K562 (cell line): ENCODE results near the gene KCP. TPM values are rescaled to one million over a fixed set of nuclear protein-coding genes. Genes with fewer than 3 reads are reported as not detected.
A peak's percentile ranks its signal among the peaks of the same experiment; 100 is the strongest.

ENCODE experiments used
- BDP1 ChIP-seq: IDR thresholded peaks from 3 replicates; pipeline ENCODE4 v1.6.1; 2011; ENCODE audit not compliant: insufficient read length, insufficient read depth
- CBX2 ChIP-seq: fragments of 200-600 bp; sonication (generic); IDR thresholded peaks from one replicate; pipeline ENCODE4 v1.6.1; 2012; ENCODE audit warnings: mild to moderate bottlenecking, low read length, inconsistent platforms; ENCODE audit not compliant: insufficient read depth, poor library complexity, severe bottlenecking
- JUNB ChIP-seq: fragments of 450-650 bp; formaldehyde crosslinking; conservative IDR thresholded peaks from 2 replicates; pipeline ENCODE4 v1.4.0; 2020; ENCODE audit warnings: mild to moderate bottlenecking
- MAFG ChIP-seq: fragments of 450-650 bp; conservative IDR thresholded peaks from 2 replicates; pipeline ENCODE4 v1.6.1; 2016; ENCODE audit warnings: missing genetic modification characterization, missing compliant biosample characterization
- MAFK ChIP-seq: IDR thresholded peaks from 2 replicates; pipeline ENCODE4 v1.6.1; 2011; ENCODE audit warnings: low read length, improper control_type of control experiment
- MYC ChIP-seq, 2 experiments: fragments of 250-450 bp in 1 of 2; sonication (Bioruptor Pico) in 1 of 2; IDR thresholded peaks; 2 replicates each; pipeline versions ENCODE4 v1.5.1 to v1.6.1; 2012 to 2021; ENCODE audit warnings: low read depth in 2 of 2, borderline replicate concordance in 1 of 2, improper control_type of control experiment in 1 of 2, low read length in 1 of 2, mild to moderate bottlenecking in 1 of 2, moderate library complexity in 1 of 2
- SRSF7 ChIP-seq: fragments of 200-400 bp; formaldehyde crosslinking; optimal IDR thresholded peaks from 2 replicates; pipeline ENCODE3; 2017; ENCODE audit warnings: mild to moderate bottlenecking, low read depth, low read length
- ZNF668 ChIP-seq: fragments of 250-450 bp; sonication (Bioruptor Pico); IDR thresholded peaks from 2 replicates; pipeline ENCODE4 v1.8.0; 2022; ENCODE audit warnings: mild to moderate bottlenecking, inconsistent platforms
- polyA plus RNA-seq, 8 experiments: library from polyadenylated mRNA; depleted of rRNA in 4 of 8; stranded (reverse) in 5 of 8; unstranded in 3 of 8; fragments of >200 nt; fragmentation: Nextera tagmentation in 2 of 8; fragmentation: Illumina TruSeq in 1 of 8; extraction: Ambion mirVana in 2 of 8; extraction: Trizol in 1 of 8; gene quantifications; 2 replicates each; pipeline versions ENCODE4 v1.2.1 to v1.2.3, GENCODE V29; 2011 to 2014; ENCODE audit warnings: inconsistent platforms in 1 of 8, missing spikeins in 1 of 8
- total RNA-seq, 7 experiments: library from RNA; depleted of rRNA in 6 of 7; stranded (reverse); fragments of >200 nt in 6 of 7; fragmentation: Illumina TruSeq in 2 of 7; extraction: Trizol in 2 of 7; gene quantifications; 2 replicates each; pipeline versions ENCODE4 v1.2.1 to v1.2.3, GENCODE V29; 2011 to 2021; ENCODE audit warnings: low replicate concordance in 1 of 7
- TF ChIP-seq, protein P1 (sequence below): sonication (generic); formaldehyde crosslinking; IDR thresholded peaks from 2 replicates; pipeline ENCODE4 v1.8.0; 2023; ENCODE audit warnings: missing genetic modification reagents, mild to moderate bottlenecking, borderline replicate concordance
- TF ChIP-seq, protein P2 (sequence below), 2 experiments: fragments of 450-650 bp; formaldehyde crosslinking in 1 of 2; IDR thresholded peaks; 2 replicates each; pipeline versions ENCODE4 v1.4.0 to v1.6.1; 2014 to 2020; ENCODE audit warnings: mild to moderate bottlenecking in 2 of 2, borderline replicate concordance in 1 of 2, low read depth in 1 of 2
- TF ChIP-seq, protein P3 (sequence below): sonication (generic); formaldehyde crosslinking; IDR thresholded peaks from 2 replicates; pipeline ENCODE4 v1.8.1; 2023; ENCODE audit warnings: mild to moderate bottlenecking, missing genetic modification reagents

KCP gene
- total and polyA plus RNA-seq, 9 of the 15 experiments (the other 6 are each of a cell fraction or from before 2014, with no cell fraction given) = 0.06 to 0.17 (median 0.12) TPM; not detected in 3

DNA sequence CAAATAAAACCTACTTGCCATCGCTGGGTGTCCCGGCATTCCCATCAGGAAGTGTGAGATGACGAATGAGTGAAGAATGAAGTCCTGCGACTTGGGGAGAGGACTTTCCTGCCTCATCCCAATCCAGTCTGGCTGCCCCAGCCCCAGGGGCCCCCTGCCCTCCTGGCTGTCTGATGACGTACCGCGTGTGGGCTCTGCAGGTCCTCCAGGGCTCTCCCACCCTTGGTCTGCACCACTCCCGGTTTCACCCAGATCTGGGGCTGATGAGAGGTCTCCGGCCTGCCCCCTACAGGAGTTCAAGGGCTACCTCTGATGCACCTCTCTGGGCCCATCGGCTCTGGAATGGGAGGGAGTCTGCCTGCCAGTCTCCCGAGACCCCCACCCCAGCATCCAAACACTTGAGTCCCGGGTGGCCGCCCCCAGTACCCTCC is 38.1 kb downstream of the KCP start (continued):
- TF ChIP-seq, protein P1, sequence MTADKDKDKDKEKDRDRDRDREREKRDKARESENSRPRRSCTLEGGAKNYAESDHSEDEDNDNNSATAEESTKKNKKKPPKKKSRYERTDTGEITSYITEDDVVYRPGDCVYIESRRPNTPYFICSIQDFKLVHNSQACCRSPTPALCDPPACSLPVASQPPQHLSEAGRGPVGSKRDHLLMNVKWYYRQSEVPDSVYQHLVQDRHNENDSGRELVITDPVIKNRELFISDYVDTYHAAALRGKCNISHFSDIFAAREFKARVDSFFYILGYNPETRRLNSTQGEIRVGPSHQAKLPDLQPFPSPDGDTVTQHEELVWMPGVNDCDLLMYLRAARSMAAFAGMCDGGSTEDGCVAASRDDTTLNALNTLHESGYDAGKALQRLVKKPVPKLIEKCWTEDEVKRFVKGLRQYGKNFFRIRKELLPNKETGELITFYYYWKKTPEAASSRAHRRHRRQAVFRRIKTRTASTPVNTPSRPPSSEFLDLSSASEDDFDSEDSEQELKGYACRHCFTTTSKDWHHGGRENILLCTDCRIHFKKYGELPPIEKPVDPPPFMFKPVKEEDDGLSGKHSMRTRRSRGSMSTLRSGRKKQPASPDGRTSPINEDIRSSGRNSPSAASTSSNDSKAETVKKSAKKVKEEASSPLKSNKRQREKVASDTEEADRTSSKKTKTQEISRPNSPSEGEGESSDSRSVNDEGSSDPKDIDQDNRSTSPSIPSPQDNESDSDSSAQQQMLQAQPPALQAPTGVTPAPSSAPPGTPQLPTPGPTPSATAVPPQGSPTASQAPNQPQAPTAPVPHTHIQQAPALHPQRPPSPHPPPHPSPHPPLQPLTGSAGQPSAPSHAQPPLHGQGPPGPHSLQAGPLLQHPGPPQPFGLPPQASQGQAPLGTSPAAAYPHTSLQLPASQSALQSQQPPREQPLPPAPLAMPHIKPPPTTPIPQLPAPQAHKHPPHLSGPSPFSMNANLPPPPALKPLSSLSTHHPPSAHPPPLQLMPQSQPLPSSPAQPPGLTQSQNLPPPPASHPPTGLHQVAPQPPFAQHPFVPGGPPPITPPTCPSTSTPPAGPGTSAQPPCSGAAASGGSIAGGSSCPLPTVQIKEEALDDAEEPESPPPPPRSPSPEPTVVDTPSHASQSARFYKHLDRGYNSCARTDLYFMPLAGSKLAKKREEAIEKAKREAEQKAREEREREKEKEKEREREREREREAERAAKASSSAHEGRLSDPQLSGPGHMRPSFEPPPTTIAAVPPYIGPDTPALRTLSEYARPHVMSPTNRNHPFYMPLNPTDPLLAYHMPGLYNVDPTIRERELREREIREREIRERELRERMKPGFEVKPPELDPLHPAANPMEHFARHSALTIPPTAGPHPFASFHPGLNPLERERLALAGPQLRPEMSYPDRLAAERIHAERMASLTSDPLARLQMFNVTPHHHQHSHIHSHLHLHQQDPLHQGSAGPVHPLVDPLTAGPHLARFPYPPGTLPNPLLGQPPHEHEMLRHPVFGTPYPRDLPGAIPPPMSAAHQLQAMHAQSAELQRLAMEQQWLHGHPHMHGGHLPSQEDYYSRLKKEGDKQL = no peak
- TF ChIP-seq, protein P2, sequence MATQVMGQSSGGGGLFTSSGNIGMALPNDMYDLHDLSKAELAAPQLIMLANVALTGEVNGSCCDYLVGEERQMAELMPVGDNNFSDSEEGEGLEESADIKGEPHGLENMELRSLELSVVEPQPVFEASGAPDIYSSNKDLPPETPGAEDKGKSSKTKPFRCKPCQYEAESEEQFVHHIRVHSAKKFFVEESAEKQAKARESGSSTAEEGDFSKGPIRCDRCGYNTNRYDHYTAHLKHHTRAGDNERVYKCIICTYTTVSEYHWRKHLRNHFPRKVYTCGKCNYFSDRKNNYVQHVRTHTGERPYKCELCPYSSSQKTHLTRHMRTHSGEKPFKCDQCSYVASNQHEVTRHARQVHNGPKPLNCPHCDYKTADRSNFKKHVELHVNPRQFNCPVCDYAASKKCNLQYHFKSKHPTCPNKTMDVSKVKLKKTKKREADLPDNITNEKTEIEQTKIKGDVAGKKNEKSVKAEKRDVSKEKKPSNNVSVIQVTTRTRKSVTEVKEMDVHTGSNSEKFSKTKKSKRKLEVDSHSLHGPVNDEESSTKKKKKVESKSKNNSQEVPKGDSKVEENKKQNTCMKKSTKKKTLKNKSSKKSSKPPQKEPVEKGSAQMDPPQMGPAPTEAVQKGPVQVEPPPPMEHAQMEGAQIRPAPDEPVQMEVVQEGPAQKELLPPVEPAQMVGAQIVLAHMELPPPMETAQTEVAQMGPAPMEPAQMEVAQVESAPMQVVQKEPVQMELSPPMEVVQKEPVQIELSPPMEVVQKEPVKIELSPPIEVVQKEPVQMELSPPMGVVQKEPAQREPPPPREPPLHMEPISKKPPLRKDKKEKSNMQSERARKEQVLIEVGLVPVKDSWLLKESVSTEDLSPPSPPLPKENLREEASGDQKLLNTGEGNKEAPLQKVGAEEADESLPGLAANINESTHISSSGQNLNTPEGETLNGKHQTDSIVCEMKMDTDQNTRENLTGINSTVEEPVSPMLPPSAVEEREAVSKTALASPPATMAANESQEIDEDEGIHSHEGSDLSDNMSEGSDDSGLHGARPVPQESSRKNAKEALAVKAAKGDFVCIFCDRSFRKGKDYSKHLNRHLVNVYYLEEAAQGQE (IDR thresholded peaks at IDR 0.05; ENCODE audit: borderline replicate concordance) = peak; percentile 34; the same call in 1 of the 2 replicates
- TF ChIP-seq, protein P2 (CRISPR knock-in tag; IDR thresholded peaks at IDR 0.05; ENCODE audit: low read depth) = no peak
- TF ChIP-seq ZNF668 (CRISPR knock-in tag) (no peak), MAFK (no peak), SRSF7 (no peak), BDP1 (no peak), CBX2 (no peak), JUNB (no peak), MAFG (tag) (no peak), MYC (IDR thresholded peaks at IDR 0.05; ENCODE audit: low read depth, low read length) (no peak), MYC (CRISPR knock-in tag; IDR thresholded peaks at IDR 0.05; ENCODE audit: borderline replicate concordance, low read depth) (no peak)
- TF ChIP-seq, protein P3, sequence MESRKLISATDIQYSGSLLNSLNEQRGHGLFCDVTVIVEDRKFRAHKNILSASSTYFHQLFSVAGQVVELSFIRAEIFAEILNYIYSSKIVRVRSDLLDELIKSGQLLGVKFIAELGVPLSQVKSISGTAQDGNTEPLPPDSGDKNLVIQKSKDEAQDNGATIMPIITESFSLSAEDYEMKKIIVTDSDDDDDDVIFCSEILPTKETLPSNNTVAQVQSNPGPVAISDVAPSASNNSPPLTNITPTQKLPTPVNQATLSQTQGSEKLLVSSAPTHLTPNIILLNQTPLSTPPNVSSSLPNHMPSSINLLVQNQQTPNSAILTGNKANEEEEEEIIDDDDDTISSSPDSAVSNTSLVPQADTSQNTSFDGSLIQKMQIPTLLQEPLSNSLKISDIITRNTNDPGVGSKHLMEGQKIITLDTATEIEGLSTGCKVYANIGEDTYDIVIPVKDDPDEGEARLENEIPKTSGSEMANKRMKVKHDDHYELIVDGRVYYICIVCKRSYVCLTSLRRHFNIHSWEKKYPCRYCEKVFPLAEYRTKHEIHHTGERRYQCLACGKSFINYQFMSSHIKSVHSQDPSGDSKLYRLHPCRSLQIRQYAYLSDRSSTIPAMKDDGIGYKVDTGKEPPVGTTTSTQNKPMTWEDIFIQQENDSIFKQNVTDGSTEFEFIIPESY (CRISPR knock-in tag) = no peak
